NCI-H187 treated with DMSO at 0.1 percent for 48 hours (cell line): ENCODE measurements around the gene HIRIP3.
"Not testable (repeated sequence)": the region's sequence is repeated elsewhere in the genome, so short reads cannot be mapped to it uniquely, and the experiment has no call there.

Experiments used
- DNase-seq: peaks from one replicate; lab custom pipeline; 2025; lab: John Stamatoyannopoulos, UW

Gene HIRIP3

GRCh38 chr16:30016555-30017276 is 21.3 kb upstream of the HIRIP3 start:
- DNase-seq, result no peak

- not testable (repeated sequence) for DNase-seq
Observed at GRCh38 chr16:30015450-30015849, 20.0 kb upstream of the HIRIP3 start.

- DNase-seq, result not testable (repeated sequence)
Observed at GRCh38 chr16:30012598-30012997, 17.2 kb upstream of the HIRIP3 start.

- DNase-seq, result no peak
Observed at GRCh38 chr16:30011714-30012504, 16.5 kb upstream of the HIRIP3 start.

GRCh38 chr16:30010844-30011713 is 15.7 kb upstream of the HIRIP3 start, which contains the start of gene DOC2A:
Gene DOC2A (minus strand): TSS chr16:30011027. CDS start chr16:30010222, 805 bp downstream.
- DNase-seq, result no peak

GRCh38 chr16:30009990-30010843 is 14.8 kb upstream of the HIRIP3 start:
- DNase-seq, result no peak

GRCh38 chr16:30009085-30009862 is 13.9 kb upstream of the HIRIP3 start:
- no peak for DNase-seq

GRCh38 chr16:30007378-30007895 is 12.0 kb upstream of the HIRIP3 start:
- DNase-seq, result no peak

GRCh38 chr16:30006659-30007377 is 11.4 kb upstream of the HIRIP3 start:
- no peak for DNase-seq

GRCh38 chr16:30006095-30006473 is 10.7 kb upstream of the HIRIP3 start:
- DNase-seq, result no peak

GRCh38 chr16:30005341-30006094 is 10.1 kb upstream of the HIRIP3 start:
- no peak for DNase-seq

- DNase-seq, result no peak
Observed at GRCh38 chr16:30004811-30005242, 9.4 kb upstream of the HIRIP3 start.

- no peak for DNase-seq
Observed at GRCh38 chr16:30004424-30004776, 9.0 kb upstream of the HIRIP3 start.

GRCh38 chr16:30003670-30004423 is 8.4 kb upstream of the HIRIP3 start:
- no peak for DNase-seq

GRCh38 chr16:30002614-30003346 is 7.4 kb upstream of the HIRIP3 start:
- DNase-seq, result no peak

- no peak for DNase-seq
Observed at GRCh38 chr16:30000735-30001631, 5.6 kb upstream of the HIRIP3 start.
